ENCODE results near the gene LYST.
"Not testable (repeated sequence)": the region's sequence is repeated elsewhere in the genome, so short reads cannot be mapped to it uniquely, and the experiment has no call there.

Gene LYST

DNA sequence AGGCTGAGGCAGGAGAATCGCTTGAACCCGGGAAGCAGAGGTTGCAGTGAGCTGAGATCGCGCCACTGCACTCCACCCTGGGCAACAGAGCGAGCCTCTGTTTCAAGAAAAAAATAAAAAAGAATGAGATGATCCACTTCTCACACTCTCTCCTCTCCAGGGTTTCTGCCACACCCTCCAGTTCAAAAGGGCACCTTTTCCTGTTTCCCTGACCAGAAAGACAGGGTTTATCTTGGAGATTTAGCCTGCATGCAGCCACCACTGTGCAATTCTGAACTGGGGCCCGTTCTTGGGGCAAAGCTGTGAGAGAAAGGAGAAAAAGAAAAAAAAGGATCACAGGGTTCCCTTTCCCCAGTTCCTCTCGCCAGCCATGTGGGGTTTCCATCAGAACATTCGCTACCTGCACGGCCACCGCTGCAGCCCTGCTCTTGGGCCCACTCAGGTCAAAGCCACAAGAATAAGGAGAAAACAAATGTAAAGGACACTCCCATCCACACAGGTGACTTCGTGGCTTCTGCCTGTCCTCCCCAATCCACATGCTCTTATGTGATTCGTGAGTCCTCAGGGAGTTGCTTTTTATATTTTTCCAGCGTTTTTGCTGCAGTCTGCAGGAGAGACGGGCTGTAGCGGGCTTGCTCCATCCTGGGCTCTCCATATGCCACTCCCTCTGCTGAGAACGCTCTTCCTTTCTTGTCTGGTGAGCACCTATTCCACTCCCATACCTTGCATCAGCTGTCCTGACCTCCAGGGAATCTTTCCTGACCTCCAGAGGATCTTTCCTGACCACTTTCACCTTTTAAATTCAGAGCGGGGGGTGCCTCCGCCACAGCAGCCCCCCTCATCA, 243.5 kb downstream of the LYST start:
- Histone ChIP-seq H3K4me2 (ENCODE audit: low read length) (no peak overlapping the region), H3K27me3 (ENCODE audit: control insufficient read depth, insufficient read depth, low read length) (no peaks in the 10 kb centered on the region), H3K9ac (no peak overlapping the region), H3K9me3 (ENCODE audit: control insufficient read depth, low read length) (no peaks in the 10 kb centered on the region), H2AFZ (no peak overlapping the region), H3K4me3 (ENCODE audit: low read depth, low read length) (no peak overlapping the region), H3K4me1 (no peaks in the 10 kb centered on the region), H3K27ac (no peak overlapping the region), H3K79me2 (no peaks in the 10 kb centered on the region), H3K36me3 (ENCODE audit: control insufficient read depth, insufficient read depth, low read length) (no peaks in the 10 kb centered on the region)
- TF ChIP-seq, protein P1, sequence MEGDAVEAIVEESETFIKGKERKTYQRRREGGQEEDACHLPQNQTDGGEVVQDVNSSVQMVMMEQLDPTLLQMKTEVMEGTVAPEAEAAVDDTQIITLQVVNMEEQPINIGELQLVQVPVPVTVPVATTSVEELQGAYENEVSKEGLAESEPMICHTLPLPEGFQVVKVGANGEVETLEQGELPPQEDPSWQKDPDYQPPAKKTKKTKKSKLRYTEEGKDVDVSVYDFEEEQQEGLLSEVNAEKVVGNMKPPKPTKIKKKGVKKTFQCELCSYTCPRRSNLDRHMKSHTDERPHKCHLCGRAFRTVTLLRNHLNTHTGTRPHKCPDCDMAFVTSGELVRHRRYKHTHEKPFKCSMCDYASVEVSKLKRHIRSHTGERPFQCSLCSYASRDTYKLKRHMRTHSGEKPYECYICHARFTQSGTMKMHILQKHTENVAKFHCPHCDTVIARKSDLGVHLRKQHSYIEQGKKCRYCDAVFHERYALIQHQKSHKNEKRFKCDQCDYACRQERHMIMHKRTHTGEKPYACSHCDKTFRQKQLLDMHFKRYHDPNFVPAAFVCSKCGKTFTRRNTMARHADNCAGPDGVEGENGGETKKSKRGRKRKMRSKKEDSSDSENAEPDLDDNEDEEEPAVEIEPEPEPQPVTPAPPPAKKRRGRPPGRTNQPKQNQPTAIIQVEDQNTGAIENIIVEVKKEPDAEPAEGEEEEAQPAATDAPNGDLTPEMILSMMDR (IDR thresholded peaks at IDR 0.05): no peak

DNA sequence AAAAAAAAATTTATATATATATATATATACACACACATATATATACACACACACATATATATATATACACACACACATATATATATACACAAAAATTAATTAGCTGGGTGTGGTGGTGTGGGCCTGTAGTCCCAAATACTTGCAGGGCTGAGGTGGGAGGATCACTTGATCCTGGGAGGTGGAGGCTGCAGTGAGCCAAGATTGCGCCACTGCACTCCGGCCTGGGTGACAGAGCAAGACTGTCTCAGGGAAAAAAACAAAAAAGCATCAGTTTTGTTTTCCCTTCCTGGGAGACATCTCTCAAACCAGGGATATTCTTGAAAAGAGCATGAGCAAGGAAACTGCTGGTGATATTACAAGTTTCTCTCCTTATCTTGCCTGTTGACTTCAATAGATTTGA, 247.6 kb downstream of the LYST start:
- not testable (repeated sequence) for H3K4me1 ChIP-seq; H3K27ac ChIP-seq; H3K9ac ChIP-seq; H3K4me3 ChIP-seq (ENCODE audit: low read depth, low read length); H3K36me3 ChIP-seq (ENCODE audit: control insufficient read depth, insufficient read depth, low read length); H2AFZ ChIP-seq; H3K27me3 ChIP-seq (ENCODE audit: control insufficient read depth, insufficient read depth, low read length); H3K9me3 ChIP-seq (ENCODE audit: control insufficient read depth, low read length); H3K79me2 ChIP-seq; H3K4me2 ChIP-seq (ENCODE audit: low read length)

DNA sequence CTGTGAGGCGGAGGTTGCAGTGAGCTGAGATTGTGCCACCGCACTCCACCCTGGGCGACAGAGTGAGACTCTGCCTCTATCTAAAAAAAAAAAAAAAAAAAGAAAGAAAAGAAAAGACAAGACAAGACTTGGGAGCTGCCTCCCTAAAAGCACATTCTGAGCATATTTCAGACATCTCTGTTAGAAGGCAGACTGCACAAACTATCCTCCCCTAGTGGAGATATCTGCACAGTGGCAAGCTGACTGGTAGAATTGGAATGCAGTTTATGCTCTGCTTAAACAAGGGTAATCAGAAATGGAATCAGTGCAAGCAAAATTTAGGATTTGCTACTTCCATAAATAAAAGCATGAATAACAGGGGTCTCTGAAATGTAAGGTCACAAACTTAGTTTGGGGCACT, 248.9 kb downstream of the LYST start:
- no peak overlapping the region for H3K4me3 ChIP-seq (ENCODE audit: low read depth, low read length)
- no peak overlapping the region for H3K9ac ChIP-seq
- no peaks in the 10 kb centered on the region for H3K9me3 ChIP-seq (ENCODE audit: control insufficient read depth, low read length)
- no peaks in the 10 kb centered on the region for H3K36me3 ChIP-seq (ENCODE audit: control insufficient read depth, insufficient read depth, low read length)
- no peaks in the 10 kb centered on the region for H3K79me2 ChIP-seq
- no peak overlapping the region for H2AFZ ChIP-seq
- TF ChIP-seq, protein P1 (IDR thresholded peaks at IDR 0.05): no peak
- no peaks in the 10 kb centered on the region for H3K27me3 ChIP-seq (ENCODE audit: control insufficient read depth, insufficient read depth, low read length)
- H3K27ac ChIP-seq: no peak overlapping the region
- H3K4me1 ChIP-seq: no peaks in the 10 kb centered on the region
- no peak overlapping the region for H3K4me2 ChIP-seq (ENCODE audit: low read length)

DNA sequence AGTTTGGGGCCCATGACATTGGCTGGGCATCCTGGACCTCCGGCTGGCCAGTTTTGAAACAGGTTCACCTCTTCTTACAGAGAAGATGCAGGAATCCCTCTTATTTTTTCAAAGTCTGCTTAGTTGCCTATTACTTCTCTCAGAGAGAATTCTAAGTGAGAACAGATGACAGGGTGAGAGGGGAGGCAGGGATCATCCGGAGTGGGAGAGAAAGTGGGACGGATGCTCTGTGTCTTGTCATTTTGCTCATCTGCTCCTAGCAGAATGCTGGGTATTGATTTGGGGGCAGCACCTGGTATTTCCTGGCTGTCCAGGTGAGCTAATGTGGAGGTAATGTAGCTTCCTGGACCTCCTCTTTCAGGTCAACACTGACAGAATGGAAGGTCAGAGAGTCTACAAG, 249.6 kb downstream of the LYST start:
- no peaks in the 10 kb centered on the region for H3K4me1 ChIP-seq
- H3K27me3 ChIP-seq (ENCODE audit: control insufficient read depth, insufficient read depth, low read length): no peaks in the 10 kb centered on the region
- H3K79me2 ChIP-seq: no peaks in the 10 kb centered on the region
- H2AFZ ChIP-seq: no peak overlapping the region
- H3K27ac ChIP-seq: no peak overlapping the region
- H3K9me3 ChIP-seq (ENCODE audit: control insufficient read depth, low read length): no peaks in the 10 kb centered on the region
- H3K36me3 ChIP-seq (ENCODE audit: control insufficient read depth, insufficient read depth, low read length): no peaks in the 10 kb centered on the region
- no peak overlapping the region for H3K9ac ChIP-seq
- H3K4me3 ChIP-seq (ENCODE audit: low read depth, low read length): no peak overlapping the region
- TF ChIP-seq, protein P1 (IDR thresholded peaks at IDR 0.05): no peak
- no peak overlapping the region for H3K4me2 ChIP-seq (ENCODE audit: low read length)

DNA sequence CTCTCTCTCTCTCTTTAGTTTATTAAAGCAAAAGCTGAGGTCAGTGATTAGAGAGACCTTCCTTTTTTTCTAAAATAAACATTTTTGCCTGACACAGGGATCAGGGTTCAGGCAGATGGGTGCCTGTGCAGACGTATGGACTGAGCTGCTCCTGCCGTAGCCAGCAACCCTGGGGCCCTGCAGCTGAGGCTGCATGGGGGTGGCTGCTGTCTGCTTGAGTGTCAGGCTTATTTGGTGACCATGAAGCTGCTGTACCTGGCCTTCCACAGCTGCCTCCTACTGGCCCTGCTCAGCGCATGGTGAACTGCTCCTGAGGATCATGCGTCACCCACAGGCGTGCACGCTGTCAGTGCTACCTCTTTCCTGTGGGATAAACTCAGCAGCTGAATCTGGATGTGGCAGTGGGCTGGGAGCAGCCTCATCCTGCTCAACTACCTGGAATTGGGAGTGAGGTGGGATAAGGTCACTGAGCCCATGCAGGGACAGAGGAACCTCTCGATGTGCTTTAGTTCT, 252.2 kb downstream of the LYST start:
- TF ChIP-seq, protein P1 (IDR thresholded peaks at IDR 0.05): no peak
- Histone ChIP-seq H3K36me3 (ENCODE audit: control insufficient read depth, insufficient read depth, low read length) (no peaks in the 10 kb centered on the region), H2AFZ (no peak overlapping the region), H3K9ac (no peak overlapping the region), H3K4me3 (ENCODE audit: low read depth, low read length) (no peak overlapping the region), H3K27ac (no peak overlapping the region), H3K27me3 (ENCODE audit: control insufficient read depth, insufficient read depth, low read length) (no peaks in the 10 kb centered on the region), H3K9me3 (ENCODE audit: control insufficient read depth, low read length) (no peaks in the 10 kb centered on the region), H3K4me1 (no peaks in the 10 kb centered on the region), H3K79me2 (no peaks in the 10 kb centered on the region), H3K4me2 (ENCODE audit: low read length) (no peak overlapping the region)

Measured in parathyroid adenoma (tissue), 2 donors.